ENCODE results near the gene EFR3B. TPM values are rescaled to one million over a fixed set of nuclear protein-coding genes. Genes with fewer than 3 reads are reported as not detected.

Gene EFR3B
- total RNA-seq, 1 donor from 2014 or later: 1.5 TPM

DNA sequence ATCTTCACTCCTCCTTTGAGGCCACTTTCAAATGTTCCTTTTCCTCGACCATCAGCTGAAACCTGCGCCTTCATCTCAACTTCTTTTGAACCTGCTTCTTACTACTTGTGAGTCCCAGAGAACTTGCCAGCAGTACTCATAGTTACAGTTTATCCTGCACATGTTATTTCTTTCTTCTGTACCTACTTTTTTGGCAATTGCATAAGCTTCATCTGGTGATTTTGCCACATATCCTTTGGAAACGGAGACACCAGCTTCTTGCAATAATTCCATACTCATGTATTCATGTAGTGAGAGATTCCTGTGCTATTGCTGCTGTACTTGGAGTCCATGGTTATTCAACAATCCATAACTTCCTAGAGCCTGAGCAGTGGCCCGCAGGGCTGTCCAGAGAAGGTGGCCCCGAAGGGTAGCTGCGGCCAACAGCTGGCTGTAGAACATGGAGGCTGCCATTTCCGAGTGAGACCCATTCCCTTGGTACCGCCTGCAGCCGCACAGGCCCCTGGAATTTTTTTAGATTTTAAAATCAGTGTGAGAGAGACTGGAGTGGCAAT, 39.4 kb downstream of the EFR3B start:
- Histone ChIP-seq H3K9me3 (no peaks in the 10 kb centered on the region), H3K4me1 (peaks cover 15% of the 10 kb centered on the region), H3K4me3 (no peak overlapping the region), H3K27me3 (no peaks in the 10 kb centered on the region), H3K27ac (no peak overlapping the region), H3K36me3 (no peaks in the 10 kb centered on the region)
- intact Hi-C loops (cut with DNase I): no loop called here
- DNase-seq (ENCODE audit: extremely low spot score in 2 of 2): no peak
- TF ChIP-seq POLR2A (IDR thresholded peaks at IDR 0.05) (no peak), POLR2AphosphoS5 (IDR thresholded peaks at IDR 0.05; ENCODE audit: insufficient read depth in 1 of 2, low read depth in 1 of 2) (no peak)
- TF ChIP-seq, protein P1, sequence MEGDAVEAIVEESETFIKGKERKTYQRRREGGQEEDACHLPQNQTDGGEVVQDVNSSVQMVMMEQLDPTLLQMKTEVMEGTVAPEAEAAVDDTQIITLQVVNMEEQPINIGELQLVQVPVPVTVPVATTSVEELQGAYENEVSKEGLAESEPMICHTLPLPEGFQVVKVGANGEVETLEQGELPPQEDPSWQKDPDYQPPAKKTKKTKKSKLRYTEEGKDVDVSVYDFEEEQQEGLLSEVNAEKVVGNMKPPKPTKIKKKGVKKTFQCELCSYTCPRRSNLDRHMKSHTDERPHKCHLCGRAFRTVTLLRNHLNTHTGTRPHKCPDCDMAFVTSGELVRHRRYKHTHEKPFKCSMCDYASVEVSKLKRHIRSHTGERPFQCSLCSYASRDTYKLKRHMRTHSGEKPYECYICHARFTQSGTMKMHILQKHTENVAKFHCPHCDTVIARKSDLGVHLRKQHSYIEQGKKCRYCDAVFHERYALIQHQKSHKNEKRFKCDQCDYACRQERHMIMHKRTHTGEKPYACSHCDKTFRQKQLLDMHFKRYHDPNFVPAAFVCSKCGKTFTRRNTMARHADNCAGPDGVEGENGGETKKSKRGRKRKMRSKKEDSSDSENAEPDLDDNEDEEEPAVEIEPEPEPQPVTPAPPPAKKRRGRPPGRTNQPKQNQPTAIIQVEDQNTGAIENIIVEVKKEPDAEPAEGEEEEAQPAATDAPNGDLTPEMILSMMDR (IDR thresholded peaks at IDR 0.05): no peak

DNA sequence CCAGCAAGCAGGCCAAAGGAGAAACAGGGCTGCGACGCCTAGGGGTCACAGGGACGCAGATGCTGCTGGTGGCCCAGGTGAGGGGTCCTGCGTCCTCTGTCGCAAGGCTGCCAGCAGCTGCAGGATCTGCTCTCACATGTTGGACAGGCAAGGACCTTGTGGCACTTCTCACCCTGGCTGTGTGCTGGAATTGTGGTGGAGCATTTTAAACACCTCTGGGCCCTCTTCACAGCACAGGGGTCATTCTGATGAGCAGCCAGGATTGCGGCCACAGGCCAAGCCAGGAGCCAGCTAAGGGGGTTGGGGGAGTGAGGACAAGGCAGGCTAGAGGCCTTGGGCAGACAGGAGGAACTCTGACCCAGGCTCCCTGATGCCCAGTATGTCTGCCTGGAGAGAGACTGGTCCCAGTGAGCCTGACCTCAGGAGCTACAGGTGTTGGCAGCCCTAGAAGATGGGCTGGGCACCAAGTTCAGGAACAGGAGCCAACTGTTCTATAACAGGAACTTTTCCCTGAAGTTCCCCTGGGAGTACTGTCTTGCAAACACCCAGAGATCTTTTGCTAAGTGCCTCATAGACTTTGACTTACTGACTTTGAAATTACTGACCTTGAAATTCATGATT, 40.2 kb downstream of the EFR3B start:
- no peak for TF ChIP-seq POLR2A (IDR thresholded peaks at IDR 0.05)
- no peak for TF ChIP-seq POLR2AphosphoS5 (IDR thresholded peaks at IDR 0.05; ENCODE audit: insufficient read depth in 1 of 2, low read depth in 1 of 2)
- TF ChIP-seq, protein P1 (IDR thresholded peaks at IDR 0.05): no peak
- DNase-seq (ENCODE audit: extremely low spot score in 2 of 2): no peak
- Histone ChIP-seq H3K27ac (no peak overlapping the region), H3K9me3 (no peaks in the 10 kb centered on the region), H3K4me1 (peaks cover 15% of the 10 kb centered on the region), H3K4me3 (no peak overlapping the region), H3K36me3 (no peaks in the 10 kb centered on the region), H3K27me3 (no peaks in the 10 kb centered on the region)
- intact Hi-C loops (cut with DNase I): no loop called here

DNA sequence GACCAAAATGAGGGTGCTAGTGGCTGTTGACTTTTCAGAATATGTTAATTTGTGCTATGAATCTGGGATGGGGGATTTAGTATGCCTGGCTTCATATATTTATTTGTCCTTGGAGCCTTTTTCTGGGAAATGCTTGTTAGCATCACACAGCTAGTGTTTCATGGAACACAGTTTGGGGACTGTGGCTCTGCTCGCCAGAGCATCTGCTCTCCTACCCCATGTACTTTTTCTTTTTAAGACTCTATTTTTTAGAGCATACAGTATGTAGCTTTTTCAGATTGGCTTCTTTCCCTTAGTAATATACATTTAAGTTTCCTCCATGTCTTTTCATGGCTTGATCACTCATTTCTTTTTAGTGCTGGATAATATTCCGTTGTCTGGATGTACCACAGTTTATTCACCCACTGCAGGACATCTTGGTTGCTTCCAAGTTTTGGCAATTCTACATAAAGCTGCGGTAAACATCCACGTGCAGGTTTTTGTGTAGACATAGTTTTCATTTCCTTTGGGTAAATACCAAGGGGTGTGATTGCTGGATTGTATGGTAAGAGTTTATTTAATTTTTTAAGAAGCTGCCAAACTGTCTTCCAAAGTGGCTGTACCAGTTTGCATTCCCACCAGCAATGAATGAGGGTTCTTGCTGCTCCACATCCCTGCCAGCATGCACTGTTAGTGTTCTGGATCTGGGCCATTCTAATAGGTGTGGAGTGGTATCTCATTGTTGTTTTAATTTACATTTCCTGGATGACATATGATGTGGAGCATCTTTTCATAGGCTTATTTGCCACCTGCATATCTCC, 44.1 kb downstream of the EFR3B start:
- no peaks in the 10 kb centered on the region for H3K9me3 ChIP-seq
- no peak overlapping the region for H3K27ac ChIP-seq
- TF ChIP-seq POLR2AphosphoS5 (IDR thresholded peaks at IDR 0.05; ENCODE audit: insufficient read depth in 1 of 2, low read depth in 1 of 2): no peak
- TF ChIP-seq POLR2A (IDR thresholded peaks at IDR 0.05): no peak
- TF ChIP-seq, protein P1 (IDR thresholded peaks at IDR 0.05): no peak
- no peak overlapping the region for H3K4me3 ChIP-seq
- intact Hi-C loops (cut with DNase I): no loop called here
- no peak for DNase-seq (ENCODE audit: extremely low spot score in 2 of 2)
- H3K27me3 ChIP-seq: no peaks in the 10 kb centered on the region
- no peaks in the 10 kb centered on the region for H3K36me3 ChIP-seq
- H3K4me1 ChIP-seq: no peaks in the 10 kb centered on the region

DNA sequence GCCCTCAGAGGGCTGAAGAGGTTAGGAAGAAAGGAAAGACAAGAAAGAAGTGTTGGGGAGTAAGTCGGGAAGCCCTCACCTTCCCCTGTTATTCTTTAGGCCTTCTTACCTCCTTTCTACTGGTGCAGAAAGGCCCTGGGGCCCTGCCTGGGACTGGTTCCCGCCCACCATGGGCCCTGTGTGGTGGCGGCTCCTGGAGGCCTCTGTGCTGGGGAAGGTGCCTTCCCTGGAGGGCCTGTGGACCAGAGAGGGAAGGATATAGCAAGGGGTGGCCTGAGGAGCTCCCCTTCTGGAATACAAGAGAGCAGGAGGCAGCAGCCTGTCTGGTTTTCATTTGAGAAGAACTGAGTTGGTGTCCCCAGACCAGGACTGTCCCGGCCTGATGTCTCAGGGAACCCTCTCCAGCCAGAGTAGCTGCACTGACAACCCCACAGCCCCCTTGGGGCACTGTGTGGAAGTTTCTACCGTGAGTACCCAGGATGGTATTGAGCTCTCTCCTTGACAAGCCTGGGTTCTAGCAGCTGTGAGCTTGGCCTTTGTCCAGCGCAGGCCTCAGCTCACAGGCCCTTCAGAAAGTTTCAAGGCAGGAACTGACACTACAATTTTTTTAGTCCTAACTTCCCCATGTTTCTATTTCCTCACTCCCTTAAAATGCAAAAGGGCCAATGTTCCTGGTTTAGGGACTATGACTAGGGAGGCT, 47.1 kb downstream of the EFR3B start:
- TF ChIP-seq POLR2AphosphoS5 (IDR thresholded peaks at IDR 0.05; ENCODE audit: insufficient read depth in 1 of 2, low read depth in 1 of 2) (no peak), POLR2A (IDR thresholded peaks at IDR 0.05) (no peak)
- TF ChIP-seq, protein P1 (IDR thresholded peaks at IDR 0.05): no peak
- no peak overlapping the region for H3K27ac ChIP-seq
- no peaks in the 10 kb centered on the region for H3K9me3 ChIP-seq
- H3K27me3 ChIP-seq: no peaks in the 10 kb centered on the region
- DNase-seq (ENCODE audit: extremely low spot score in 2 of 2): no peak
- H3K4me1 ChIP-seq: no peaks in the 10 kb centered on the region
- intact Hi-C loops (cut with DNase I): no loop called here
- no peaks in the 10 kb centered on the region for H3K36me3 ChIP-seq
- no peak overlapping the region for H3K4me3 ChIP-seq
